Motor neuron (in vitro differentiated cells): ENCODE data around the gene HIPK2. TPM values are rescaled to one million over a fixed set of nuclear protein-coding genes. Genes with fewer than 3 reads are reported as not detected.

Source experiments
- ATAC-seq, 8 experiments: fragments of 200-7000 bp; cut with Tn5 transposase; replicated peaks in 6 of 8; 2 replicates each; pipeline ENCODE4 v1.8.0; 2021; ENCODE audit warnings: mild to moderate bottlenecking in 8 of 8, moderate library complexity in 8 of 8
- H3K27ac ChIP-seq, 2 donors: fragments of 250-450 bp; sonication (Bioruptor Pico); 2 replicates each; pipeline ENCODE4 v1.9.0; 2021; ENCODE audit warnings: antibody characterized with exemption in 2 of 2, mild to moderate bottlenecking in 2 of 2, moderate library complexity in 1 of 2
- H3K4me1 ChIP-seq, 2 donors: fragments of 250-450 bp; sonication (Bioruptor Pico); replicated peaks in 1 of 2; 2 replicates each; pipeline ENCODE4 v1.6.1; 2021; ENCODE audit warnings: antibody characterized with exemption in 2 of 2, mild to moderate bottlenecking in 2 of 2, moderate library complexity in 1 of 2
- H3K4me3 ChIP-seq, 5 donors: fragments of 250-450 bp; sonication (Bioruptor Pico); 2 replicates each; pipeline ENCODE4 v1.9.0; 2021; ENCODE audit warnings: antibody characterized with exemption in 5 of 5, mild to moderate bottlenecking in 5 of 5, moderate library complexity in 4 of 5
- WGBS, 10 experiments: fragments of 450-650 bp; shearing (Covaris generic); methylation state at CpG; one replicate each; pipeline ENCODE4 v1.0.0; 2022; 5-methylcytosine and 5-hydroxymethylcytosine counted together
- in situ Hi-C, 9 experiments: fragments of 400-800 bp; cut with MboI; loops; one replicate each; pipeline ENCODE4 v1.15.0; 2021; ENCODE audit warnings: low sequenced_read_pairs in 9 of 9, low pct_unique_long_range_greater_than_20kb in 2 of 9; ENCODE audit not compliant: unreplicated experiment in 9 of 9
- total RNA-seq, 8 experiments: library from RNA; unstranded; fragments of 300-600 nt; gene quantifications; 2 replicates each; pipeline versions ENCODE4 v1.2.3 to v1.2.4, GENCODE V29; 2022

The HIPK2 gene
- total RNA-seq, 8 experiments from 2014 or later, result 2.0 to 34.9 (median 15.8) TPM

- in situ Hi-C loops, result loop anchor here in 1 of 9 experiments (10.0 kb wide), 1 partner anchor 72 kb away; no protein-coding TSS in a partner anchor
- H3K27ac ChIP-seq, result no peak overlapping the region
- no peak for ATAC-seq
- no peak overlapping the region for H3K4me3 ChIP-seq
- H3K4me1 ChIP-seq, result no peaks in the 10 kb centered on the region
- WGBS, 10 experiments, result 80 to 100% (median 93%) methylated on average over 1 to 7 of the region's 11 CpGs; no CpG with 5 or more reads in 3 of the 10 experiments
These were observed 201.4 kb downstream of the HIPK2 start for GRCh38 chr7:139576179-139576973.

DNA sequence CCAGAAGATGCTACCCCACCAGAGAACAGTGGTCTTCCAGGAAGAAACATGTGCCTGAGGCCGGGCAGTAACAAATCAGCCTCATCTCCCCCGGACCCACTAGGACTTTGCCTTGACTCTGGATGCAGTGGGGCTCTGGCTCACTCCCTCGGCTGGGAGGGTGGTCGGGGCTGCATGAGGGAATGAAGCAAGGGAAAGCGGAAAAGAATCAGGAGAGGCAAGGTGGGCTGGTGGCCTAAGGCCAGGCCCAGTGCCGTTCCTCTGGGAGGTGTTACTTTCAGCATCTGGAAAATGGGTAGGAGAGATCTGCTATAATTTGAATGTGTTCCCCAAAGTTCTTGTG lies 202.5 kb downstream of the HIPK2 start:
- no peak for ATAC-seq
- 67 to 100% (median 92%) methylated on average over 1 to 5 of the region's 6 CpGs; no CpG with 5 or more reads in 4 of the 10 experiments for WGBS, 10 experiments

GRCh38 chr7:139574618-139575337 lies 203.0 kb downstream of the HIPK2 start:
- no peaks in the 10 kb centered on the region for H3K4me1 ChIP-seq
- no peak overlapping the region for H3K27ac ChIP-seq
- in situ Hi-C loops, result loop anchor here in 1 of 9 experiments (10.0 kb wide), 1 partner anchor 70 kb away; no protein-coding TSS in a partner anchor
- no peak for ATAC-seq
- H3K4me3 ChIP-seq, result no peak overlapping the region
- 60 to 100% (median 88%) methylated on average over 1 to 6 of the region's 16 CpGs; no CpG with 5 or more reads in 4 of the 10 experiments for WGBS, 10 experiments

More for the DNA sequence above, 202.5 kb downstream of the HIPK2 start:
- in situ Hi-C loops, result loop anchor here in 1 of 9 experiments (10.0 kb wide), 1 partner anchor 71 kb away; no protein-coding TSS in a partner anchor
- no peaks in the 10 kb centered on the region for H3K4me1 ChIP-seq
- H3K27ac ChIP-seq, result no peak overlapping the region
- no peak overlapping the region for H3K4me3 ChIP-seq

DNA sequence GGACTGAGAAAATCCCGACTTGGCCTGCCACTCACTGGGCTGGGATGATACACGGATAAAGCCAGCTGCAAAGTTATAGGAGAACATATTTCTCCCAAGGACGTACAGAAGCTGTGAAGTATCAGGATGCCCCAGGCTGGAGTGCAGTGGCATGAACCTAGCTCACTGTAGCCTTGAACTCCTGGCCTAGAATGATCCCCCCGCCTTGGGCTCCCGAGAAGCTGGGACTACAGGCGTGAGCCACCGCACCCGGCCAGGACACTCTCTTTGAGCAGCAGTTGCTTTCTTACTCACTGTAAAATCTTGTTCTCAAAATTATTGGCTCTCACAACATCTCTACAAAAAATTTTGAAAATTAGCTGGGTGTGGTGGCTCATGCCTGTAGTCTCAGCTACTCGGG lies 203.9 kb downstream of the HIPK2 start:
- WGBS, 10 experiments, result 80 to 100% (median 98%) methylated on average over 1 to 9 of the region's 9 CpGs; no CpG with 5 or more reads in 1 of the 10 experiments
- no peaks in the 10 kb centered on the region for H3K4me1 ChIP-seq
- H3K27ac ChIP-seq, result no peak overlapping the region
- ATAC-seq, result no peak
- in situ Hi-C loops, result loop anchor here in 1 of 9 experiments (10.0 kb wide), 1 partner anchor 69 kb away; no protein-coding TSS in a partner anchor
- H3K4me3 ChIP-seq, result no peak overlapping the region

DNA sequence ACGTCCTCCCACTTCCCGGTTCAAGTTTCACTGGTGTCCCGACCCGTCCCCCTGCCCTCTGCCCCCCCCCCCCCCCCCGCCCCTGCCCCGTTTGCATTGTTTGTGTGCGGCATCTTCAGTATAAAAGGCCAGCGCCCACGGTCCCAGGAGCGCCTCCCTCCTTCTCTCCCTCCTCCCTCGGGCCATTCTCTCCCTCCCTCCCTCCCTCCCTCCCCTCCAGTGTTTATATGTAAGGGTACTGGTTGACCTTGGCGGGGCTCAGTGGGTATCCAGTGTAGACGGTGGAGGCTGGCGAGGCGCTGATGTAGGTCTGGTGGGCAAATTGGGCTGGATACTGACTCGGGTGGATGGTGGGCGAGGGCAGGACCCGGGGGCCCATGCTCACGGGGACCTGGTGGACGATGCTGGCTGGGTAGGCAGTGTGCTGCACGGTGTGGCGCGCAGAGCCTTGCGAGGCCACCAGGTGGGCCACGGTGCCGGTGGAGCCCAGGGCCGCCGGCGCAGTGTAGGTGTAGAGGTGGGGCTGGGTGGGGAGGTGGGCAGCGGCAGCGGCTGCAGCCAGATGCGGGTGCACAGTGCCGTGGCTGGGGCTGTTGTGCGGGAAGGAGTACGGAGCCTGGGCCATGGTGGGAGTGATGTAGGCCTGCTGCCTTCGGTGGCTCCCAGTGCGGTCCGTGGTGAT lies 205.0 kb downstream of the HIPK2 start:
- Histone ChIP-seq H3K4me1 (no peaks in the 10 kb centered on the region), H3K4me3 (no peak overlapping the region), H3K27ac (no peak overlapping the region)
- in situ Hi-C loops, result loop anchor here in 1 of 9 experiments (10.0 kb wide), 1 partner anchor 68 kb away; no protein-coding TSS in a partner anchor
- ATAC-seq, result no peak
- 90% methylated on average over 6 of the region's 38 CpGs; no CpG with 5 or more reads in 9 of the 10 experiments for WGBS, 10 experiments

DNA sequence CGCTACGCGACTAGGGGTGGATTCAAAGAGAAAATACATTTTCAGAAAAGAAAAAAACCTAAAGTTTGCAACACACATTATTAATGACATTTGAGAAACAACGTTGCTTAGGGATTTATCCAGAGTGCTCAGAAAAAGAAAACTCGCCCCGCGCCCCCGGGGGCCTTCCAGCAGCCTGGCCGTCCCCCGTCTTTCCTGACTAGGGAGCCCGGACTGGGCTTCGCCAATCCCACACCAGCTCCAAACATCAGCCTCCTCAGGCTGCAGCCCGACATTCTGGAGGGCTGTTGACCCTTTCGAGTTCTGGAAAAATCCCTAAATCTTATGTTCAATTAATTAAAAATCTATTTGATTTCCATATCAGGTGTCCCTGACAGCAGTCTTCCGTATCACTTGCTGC lies 205.7 kb downstream of the HIPK2 start:
- Histone ChIP-seq H3K4me3 (no peak overlapping the region), H3K27ac (no peak overlapping the region), H3K4me1 (no peaks in the 10 kb centered on the region)
- ATAC-seq, result no peak
- WGBS, 10 experiments, result 88 to 100% (median 92%) methylated on average over 1 to 11 of the region's 15 CpGs; no CpG with 5 or more reads in 1 of the 10 experiments
- in situ Hi-C loops, result loop anchor here in 1 of 9 experiments (10.0 kb wide), 1 partner anchor 67 kb away; no protein-coding TSS in a partner anchor

- H3K27ac ChIP-seq, result no peak overlapping the region
- no peak for ATAC-seq
- in situ Hi-C loops, result loop anchor here in 1 of 9 experiments (10.0 kb wide), 1 partner anchor 67 kb away; no protein-coding TSS in a partner anchor
- 80 to 100% (median 97%) methylated on average over 1 to 12 of the region's 20 CpGs; no CpG with 5 or more reads in 2 of the 10 experiments for WGBS, 10 experiments
- H3K4me1 ChIP-seq, result no peaks in the 10 kb centered on the region
- H3K4me3 ChIP-seq, result no peak overlapping the region
These were observed 206.1 kb downstream of the HIPK2 start for GRCh38 chr7:139571651-139572050.

- ATAC-seq, result no peak
- Histone ChIP-seq H3K4me1 (no peaks in the 10 kb centered on the region), H3K4me3 (no peak overlapping the region), H3K27ac (no peak overlapping the region)
- 33 to 100% (median 98%) methylated on average over 1 to 8 of the region's 20 CpGs; no CpG with 5 or more reads in 5 of the 10 experiments for WGBS, 10 experiments
- in situ Hi-C loops, result loop anchor here in 1 of 9 experiments (10.0 kb wide), 1 partner anchor 66 kb away; no protein-coding TSS in a partner anchor
These were observed 206.6 kb downstream of the HIPK2 start for GRCh38 chr7:139571190-139571589.

- Histone ChIP-seq H3K27ac (no peak overlapping the region), H3K4me3 (no peak overlapping the region), H3K4me1 (no peaks in the 10 kb centered on the region)
- in situ Hi-C loops, result loop anchor here in 1 of 9 experiments (10.0 kb wide), 1 partner anchor 66 kb away; no protein-coding TSS in a partner anchor
- ATAC-seq, result no peak
- WGBS, 10 experiments, result 90 to 100% (median 96%) methylated on average over 1 to 4 of the region's 5 CpGs; no CpG with 5 or more reads in 2 of the 10 experiments
These were observed 207.2 kb downstream of the HIPK2 start for GRCh38 chr7:139570626-139571025.

GRCh38 chr7:139570119-139570518 lies 207.7 kb downstream of the HIPK2 start:
- Histone ChIP-seq H3K4me3 (no peak overlapping the region), H3K4me1 (no peaks in the 10 kb centered on the region), H3K27ac (no peak overlapping the region)
- ATAC-seq, result peak in 1 of 8 experiments; percentile 48
- in situ Hi-C loops, result loop anchor here in 1 of 9 experiments (10.0 kb wide), 1 partner anchor 65 kb away; no protein-coding TSS in a partner anchor
- 21 to 100% (median 60%) methylated on average over 1 to 6 of the region's 8 CpGs; no CpG with 5 or more reads in 1 of the 10 experiments for WGBS, 10 experiments

DNA sequence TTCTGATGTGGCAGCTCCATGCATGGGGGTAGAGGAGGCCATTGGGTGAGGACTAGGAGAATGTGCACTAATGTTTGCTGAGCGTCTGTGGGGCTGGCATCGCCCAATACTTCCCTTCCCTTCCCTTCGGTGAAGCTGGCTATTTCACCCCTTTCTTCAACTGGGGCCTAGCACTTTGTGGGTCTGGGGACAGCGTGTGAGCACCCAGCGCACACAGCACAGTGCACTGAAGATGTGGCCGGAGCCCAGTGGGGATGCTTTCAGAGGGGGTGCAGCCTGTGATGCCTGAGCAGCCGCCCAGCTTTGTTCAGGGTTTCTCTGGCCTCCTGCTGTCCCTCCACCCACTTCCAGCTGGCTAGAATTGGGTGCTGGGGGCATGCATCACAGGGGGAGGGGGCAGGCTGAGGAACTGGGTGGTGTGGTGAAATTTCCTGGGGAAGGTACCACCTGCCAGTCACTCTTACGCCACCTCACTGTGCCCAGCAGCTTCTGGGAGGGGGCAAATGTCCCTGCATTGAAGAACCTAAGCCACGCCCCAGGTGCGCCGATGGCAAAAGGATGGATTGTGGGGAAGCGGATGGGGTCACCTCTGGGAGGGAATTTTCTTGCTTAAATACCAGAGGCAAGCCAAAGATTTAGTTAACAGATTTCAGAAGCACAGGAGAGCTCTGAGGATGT lies 208.8 kb downstream of the HIPK2 start:
- 60 to 100% (median 100%) methylated on average over 1 to 7 of the region's 12 CpGs; no CpG with 5 or more reads in 7 of the 10 experiments for WGBS, 10 experiments
- Histone ChIP-seq H3K4me1 (no peaks in the 10 kb centered on the region), H3K27ac (no peak overlapping the region), H3K4me3 (no peak overlapping the region)
- ATAC-seq, result no peak
- in situ Hi-C loops, result no loop called here

- in situ Hi-C loops, result no loop called here
- H3K4me1 ChIP-seq, result no peaks in the 10 kb centered on the region
- no peak overlapping the region for H3K27ac ChIP-seq
- ATAC-seq, result no peak
- H3K4me3 ChIP-seq, result no peak overlapping the region
- WGBS, 10 experiments, result 0 to 100% (median 80%) methylated on average over 1 to 2 of the region's 6 CpGs; no CpG with 5 or more reads in 4 of the 10 experiments
These were observed 209.5 kb downstream of the HIPK2 start for GRCh38 chr7:139568346-139568675.
